ENCODE measurements around the gene GABRG3.

GABRG3 gene

GRCh38 chr15:27095886-27096624 is 125.1 kb downstream of the GABRG3 start:
- in situ Hi-C loops (cut with HindIII; ENCODE audit: low pct_unique_long_range_greater_than_20kb, low sequenced_read_pairs), result no loop called here
- no peak for DNase-seq (ENCODE audit: low read depth in 1 of 2, low spot score in 1 of 2)
- TF ChIP-seq JUND (IDR thresholded peaks at IDR 0.05; ENCODE audit: low read depth), result no peak

GRCh38 chr15:27097506-27097905 is 126.5 kb downstream of the GABRG3 start:
- in situ Hi-C loops (cut with HindIII; ENCODE audit: low pct_unique_long_range_greater_than_20kb, low sequenced_read_pairs), result no loop called here
- TF ChIP-seq JUND (IDR thresholded peaks at IDR 0.05; ENCODE audit: low read depth), result no peak

GRCh38 chr15:27101982-27102381 is 131.0 kb downstream of the GABRG3 start:
- DNase-seq (ENCODE audit: low read depth in 1 of 2, low spot score in 1 of 2), result no peak
- TF ChIP-seq JUND (IDR thresholded peaks at IDR 0.05; ENCODE audit: low read depth), result no peak
- in situ Hi-C loops (cut with HindIII; ENCODE audit: low pct_unique_long_range_greater_than_20kb, low sequenced_read_pairs), result no loop called here

More at GRCh38 chr15:27097506-27097905, 126.5 kb downstream of the GABRG3 start:
- DNase-seq (ENCODE audit: low read depth in 1 of 2, low spot score in 1 of 2), result no peak

- in situ Hi-C loops (cut with HindIII; ENCODE audit: low pct_unique_long_range_greater_than_20kb, low sequenced_read_pairs), result no loop called here
- no peak for TF ChIP-seq JUND (IDR thresholded peaks at IDR 0.05; ENCODE audit: low read depth)
- DNase-seq (ENCODE audit: low read depth in 1 of 2, low spot score in 1 of 2), result no peak
Measured at GRCh38 chr15:27111323-27111722, 140.3 kb downstream of the GABRG3 start.

GRCh38 chr15:27114473-27114872 is 143.5 kb downstream of the GABRG3 start:
- TF ChIP-seq JUND (IDR thresholded peaks at IDR 0.05; ENCODE audit: low read depth), result no peak
- in situ Hi-C loops (cut with HindIII; ENCODE audit: low pct_unique_long_range_greater_than_20kb, low sequenced_read_pairs), result no loop called here
- DNase-seq (ENCODE audit: low read depth in 1 of 2, low spot score in 1 of 2), result no peak

- in situ Hi-C loops (cut with HindIII; ENCODE audit: low pct_unique_long_range_greater_than_20kb, low sequenced_read_pairs), result no loop called here
- no peak for TF ChIP-seq JUND (IDR thresholded peaks at IDR 0.05; ENCODE audit: low read depth)
- no peak for DNase-seq (ENCODE audit: low read depth in 1 of 2, low spot score in 1 of 2)
Measured at GRCh38 chr15:27119695-27120266, 148.8 kb downstream of the GABRG3 start.

GRCh38 chr15:27121672-27122071 is 150.7 kb downstream of the GABRG3 start:
- no peak for TF ChIP-seq JUND (IDR thresholded peaks at IDR 0.05; ENCODE audit: low read depth)
- in situ Hi-C loops (cut with HindIII; ENCODE audit: low pct_unique_long_range_greater_than_20kb, low sequenced_read_pairs), result no loop called here
- DNase-seq (ENCODE audit: low read depth in 1 of 2, low spot score in 1 of 2), result no peak

- in situ Hi-C loops (cut with HindIII; ENCODE audit: low pct_unique_long_range_greater_than_20kb, low sequenced_read_pairs), result no loop called here
- DNase-seq (ENCODE audit: low read depth in 1 of 2, low spot score in 1 of 2), result no peak
- no peak for TF ChIP-seq JUND (IDR thresholded peaks at IDR 0.05; ENCODE audit: low read depth)
Measured at GRCh38 chr15:27123291-27123690, 152.3 kb downstream of the GABRG3 start.

- in situ Hi-C loops (cut with HindIII; ENCODE audit: low pct_unique_long_range_greater_than_20kb, low sequenced_read_pairs), result no loop called here
- TF ChIP-seq JUND (IDR thresholded peaks at IDR 0.05; ENCODE audit: low read depth), result no peak
- DNase-seq (ENCODE audit: low read depth in 1 of 2, low spot score in 1 of 2), result no peak
Measured at GRCh38 chr15:27123808-27124207, 152.8 kb downstream of the GABRG3 start.

- TF ChIP-seq JUND (IDR thresholded peaks at IDR 0.05; ENCODE audit: low read depth), result no peak
- in situ Hi-C loops (cut with HindIII; ENCODE audit: low pct_unique_long_range_greater_than_20kb, low sequenced_read_pairs), result no loop called here
Measured at GRCh38 chr15:27124287-27124871, 153.4 kb downstream of the GABRG3 start.

GRCh38 chr15:27125185-27125584 is 154.2 kb downstream of the GABRG3 start:
- no peak for TF ChIP-seq JUND (IDR thresholded peaks at IDR 0.05; ENCODE audit: low read depth)
- in situ Hi-C loops (cut with HindIII; ENCODE audit: low pct_unique_long_range_greater_than_20kb, low sequenced_read_pairs), result no loop called here
- no peak for DNase-seq (ENCODE audit: low read depth in 1 of 2, low spot score in 1 of 2)

More at GRCh38 chr15:27124287-27124871, 153.4 kb downstream of the GABRG3 start:
- no peak for DNase-seq (ENCODE audit: low read depth in 1 of 2, low spot score in 1 of 2)

GRCh38 chr15:27126449-27126848 is 155.5 kb downstream of the GABRG3 start:
- DNase-seq (ENCODE audit: low read depth in 1 of 2, low spot score in 1 of 2), result no peak
- no peak for TF ChIP-seq JUND (IDR thresholded peaks at IDR 0.05; ENCODE audit: low read depth)
- in situ Hi-C loops (cut with HindIII; ENCODE audit: low pct_unique_long_range_greater_than_20kb, low sequenced_read_pairs), result no loop called here

- no peak for TF ChIP-seq JUND (IDR thresholded peaks at IDR 0.05; ENCODE audit: low read depth)
- DNase-seq (ENCODE audit: low read depth in 1 of 2, low spot score in 1 of 2), result no peak
- in situ Hi-C loops (cut with HindIII; ENCODE audit: low pct_unique_long_range_greater_than_20kb, low sequenced_read_pairs), result no loop called here
Measured at GRCh38 chr15:27127815-27128570, 157.0 kb downstream of the GABRG3 start.

Data from T47D (cell line).